A549 (cell line): Measurements from ENCODE around the gene IGF1R.

Experiments used
- CTCF ChIP-seq: fragments of >200 bp; sonication (Bioruptor Twin); formaldehyde crosslinking; IDR thresholded peaks from 3 replicates; pipeline ENCODE4 v1.5.1; 2016
- JUN ChIP-seq, 2 experiments: fragments of >200 bp; sonication (Bioruptor Twin); formaldehyde crosslinking; IDR thresholded peaks; 2 replicates in 1 of 2; 3 replicates in 1 of 2; pipeline ENCODE4 v1.6.1; 2016 to 2017
- NR3C1 ChIP-seq: fragments of >200 bp; sonication (Bioruptor Twin); formaldehyde crosslinking; IDR thresholded peaks from 3 replicates; pipeline ENCODE4 v1.6.1; 2017
- POLR2A ChIP-seq: IDR thresholded peaks from 2 replicates; pipeline ENCODE4 v1.6.1; 2012; ENCODE audit warnings: mild to moderate bottlenecking, low read length
- ZFP36 ChIP-seq: fragments of 450-650 bp; IDR thresholded peaks from 2 replicates; pipeline ENCODE4 v1.6.1; 2014; ENCODE audit warnings: borderline replicate concordance; ENCODE audit not compliant: partially characterized antibody

- TF ChIP-seq POLR2A (no peak), ZFP36 (no peak), JUN (IDR thresholded peaks at IDR 0.05) (no peak), CTCF (no peak), NR3C1 (no peak)
Observed at GRCh38 chr15:98617328-98617980, 30.9 kb upstream of the IGF1R start.
